Testis (tissue), 2 donors: ENCODE results near the gene TMEM52.

Experiments used
- CTCF ChIP-seq, 3 experiments: fragments of 450-650 bp in 2 of 3; fragments of 200-600 bp in 1 of 3; sonication (generic) in 1 of 3; IDR thresholded peaks; one replicate each; pipeline ENCODE4 v1.5.1; 2016 to 2019; ENCODE audit warnings: antibody characterized with exemption in 3 of 3, mild to moderate bottlenecking in 2 of 3, moderate library complexity in 1 of 3
- POLR2A ChIP-seq: fragments of 450-650 bp; IDR thresholded peaks from one replicate; pipeline ENCODE4 v1.6.1; 2017; ENCODE audit warnings: antibody characterized with exemption, mild to moderate bottlenecking, moderate library complexity

GRCh38 chr1:1892763-1893120, 26.3 kb downstream of the TMEM52 start:
- TF ChIP-seq POLR2A, result no peak
- TF ChIP-seq CTCF (IDR thresholded peaks at IDR 0.05), result no peak
